Endothelial cell (in vitro differentiated cells): ENCODE data around the gene DLX3. TPM values are rescaled to one million over a fixed set of nuclear protein-coding genes. Genes with fewer than 3 reads are reported as not detected.

Experiments
- DNase-seq: peaks from one replicate; pipeline ENCODE4 v3.0.0; 2021; ENCODE audit warnings: low spot score
- H3K27ac Mint-ChIP-seq: one replicate; pipeline ENCODE4 v1.8.0; 2021; ENCODE audit warnings: mixed read lengths, inconsistent platforms; ENCODE audit not compliant: unreplicated experiment
- H3K27me3 Mint-ChIP-seq: one replicate; pipeline ENCODE4 v1.8.0; 2021; ENCODE audit warnings: mild to moderate bottlenecking, moderate library complexity, mixed read lengths, inconsistent platforms; ENCODE audit not compliant: unreplicated experiment
- H3K36me3 Mint-ChIP-seq: one replicate; pipeline ENCODE4 v1.8.0; 2021; ENCODE audit warnings: mild to moderate bottlenecking, low read depth, mixed read lengths, inconsistent platforms; ENCODE audit not compliant: unreplicated experiment
- H3K4me1 Mint-ChIP-seq: one replicate; pipeline ENCODE4 v1.8.0; 2021; ENCODE audit warnings: mild to moderate bottlenecking, mixed read lengths, inconsistent platforms; ENCODE audit not compliant: unreplicated experiment
- H3K4me3 Mint-ChIP-seq: one replicate; pipeline ENCODE4 v1.8.0; 2021; ENCODE audit warnings: mild to moderate bottlenecking, mixed read lengths, inconsistent platforms; ENCODE audit not compliant: unreplicated experiment
- H3K9me3 Mint-ChIP-seq: one replicate; pipeline ENCODE4 v1.8.0; 2021; ENCODE audit warnings: mixed read lengths, inconsistent platforms; ENCODE audit not compliant: unreplicated experiment
- CTCF ChIP-seq: fragments of 200-600 bp; sonication (generic); IDR thresholded peaks from one replicate; pipeline ENCODE4 v1.5.0; 2021; ENCODE audit warnings: antibody characterized with exemption; ENCODE audit not compliant: unreplicated experiment
- total RNA-seq: library from RNA; stranded (reverse); fragmentation: NEBNext Ultra II Directional; extraction: Animal tissue kit (Norgen Biotek cat#: 25700); gene quantifications from one replicate; pipeline ENCODE4 v1.2.1, GENCODE V29; 2021; ENCODE audit not compliant: unreplicated experiment

DLX3 gene
- total RNA-seq, 1 donor from 2014 or later = 0.13 TPM

DNA sequence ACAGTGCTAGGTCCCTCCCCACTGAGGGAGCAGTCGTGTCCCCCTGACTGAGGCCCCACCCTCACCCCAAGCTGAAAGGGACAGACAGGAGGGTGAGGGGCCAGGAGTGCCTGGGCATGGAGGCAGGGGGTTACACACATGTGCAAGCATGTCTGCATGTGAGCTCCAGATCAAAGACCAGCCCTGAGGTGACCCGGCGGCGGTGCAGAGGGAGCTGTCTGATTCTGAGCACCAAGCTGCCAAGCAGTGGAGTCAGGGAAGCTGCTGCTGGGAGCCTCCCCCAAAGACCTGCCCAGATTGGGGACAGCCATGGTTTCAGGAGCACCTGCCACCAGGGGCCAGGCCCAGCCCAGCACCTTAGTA, 5.5 kb downstream of the DLX3 start:
- H3K9me3 Mint-ChIP-seq = no peaks in the 10 kb centered on the region
- H3K4me3 Mint-ChIP-seq = no peak overlapping the region
- DNase-seq = no peak
- no peak overlapping the region for H3K27ac Mint-ChIP-seq
- H3K27me3 Mint-ChIP-seq = peaks cover 29% of the 10 kb centered on the region
- H3K4me1 Mint-ChIP-seq = peaks cover 8% of the 10 kb centered on the region
- H3K36me3 Mint-ChIP-seq = peaks cover 3% of the 10 kb centered on the region
- no peak for TF ChIP-seq CTCF

DNA sequence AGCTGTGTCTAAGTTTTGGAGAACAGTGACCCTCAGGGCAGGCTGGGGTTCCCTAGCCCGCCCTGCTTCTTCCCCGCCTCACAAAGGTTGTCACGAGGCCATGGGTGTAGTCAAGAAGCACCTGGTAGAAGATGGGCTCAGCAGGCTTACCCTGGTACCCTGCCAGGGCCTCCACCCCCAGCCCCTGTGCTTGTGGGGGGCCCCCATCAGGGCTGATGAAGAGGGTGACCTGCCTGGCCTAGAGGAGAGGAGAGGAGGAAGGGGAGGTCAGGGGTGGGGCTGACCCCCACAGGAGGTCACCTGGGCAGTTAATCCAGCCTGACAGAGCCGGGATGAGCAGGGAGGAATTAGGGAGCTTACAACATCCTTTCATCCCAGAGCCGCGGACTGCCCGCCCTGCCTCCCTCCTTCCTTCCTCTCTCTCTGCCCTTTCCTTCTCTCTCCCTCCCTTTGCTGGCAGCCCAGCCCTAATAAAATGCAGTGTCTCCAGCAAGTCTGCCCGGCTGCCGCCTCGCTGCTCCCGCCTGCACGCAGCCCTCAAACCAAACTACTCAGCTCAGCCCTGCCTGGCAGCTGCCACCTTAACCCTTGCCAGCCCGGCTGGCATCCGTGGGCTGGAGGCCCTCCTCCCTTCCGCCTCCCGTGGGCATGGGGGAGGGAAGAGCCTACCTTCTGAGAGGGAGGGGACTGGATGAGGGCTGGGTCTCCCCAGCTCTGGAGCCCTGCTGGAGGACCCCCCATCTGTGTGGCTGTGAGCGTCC, 7.2 kb downstream of the DLX3 start:
- Mint-ChIP-seq H3K4me1 (peaks cover 2% of the 10 kb centered on the region), H3K36me3 (peaks cover 3% of the 10 kb centered on the region), H3K4me3 (no peak overlapping the region), H3K9me3 (no peaks in the 10 kb centered on the region), H3K27ac (no peak overlapping the region), H3K27me3 (peaks cover 23% of the 10 kb centered on the region)
- no peak for TF ChIP-seq CTCF
- DNase-seq = no peak

DNA sequence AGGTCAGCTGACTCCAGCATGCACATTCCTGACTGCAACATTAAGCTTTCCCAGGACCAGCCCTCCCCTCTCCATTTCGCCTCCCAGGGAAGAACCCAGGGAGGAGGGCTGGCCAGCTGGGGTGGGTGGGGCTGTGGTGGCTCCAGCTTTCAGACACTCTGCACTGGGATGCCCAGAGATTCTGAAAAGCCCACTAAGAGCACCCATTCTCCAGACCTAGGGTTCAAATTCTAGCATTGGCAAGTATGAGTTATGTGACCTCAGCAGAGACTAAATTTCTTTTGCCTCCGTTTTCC, 7.8 kb downstream of the DLX3 start:
- no peak for DNase-seq
- no peak for TF ChIP-seq CTCF
- H3K4me1 Mint-ChIP-seq = peaks cover 2% of the 10 kb centered on the region

DNA sequence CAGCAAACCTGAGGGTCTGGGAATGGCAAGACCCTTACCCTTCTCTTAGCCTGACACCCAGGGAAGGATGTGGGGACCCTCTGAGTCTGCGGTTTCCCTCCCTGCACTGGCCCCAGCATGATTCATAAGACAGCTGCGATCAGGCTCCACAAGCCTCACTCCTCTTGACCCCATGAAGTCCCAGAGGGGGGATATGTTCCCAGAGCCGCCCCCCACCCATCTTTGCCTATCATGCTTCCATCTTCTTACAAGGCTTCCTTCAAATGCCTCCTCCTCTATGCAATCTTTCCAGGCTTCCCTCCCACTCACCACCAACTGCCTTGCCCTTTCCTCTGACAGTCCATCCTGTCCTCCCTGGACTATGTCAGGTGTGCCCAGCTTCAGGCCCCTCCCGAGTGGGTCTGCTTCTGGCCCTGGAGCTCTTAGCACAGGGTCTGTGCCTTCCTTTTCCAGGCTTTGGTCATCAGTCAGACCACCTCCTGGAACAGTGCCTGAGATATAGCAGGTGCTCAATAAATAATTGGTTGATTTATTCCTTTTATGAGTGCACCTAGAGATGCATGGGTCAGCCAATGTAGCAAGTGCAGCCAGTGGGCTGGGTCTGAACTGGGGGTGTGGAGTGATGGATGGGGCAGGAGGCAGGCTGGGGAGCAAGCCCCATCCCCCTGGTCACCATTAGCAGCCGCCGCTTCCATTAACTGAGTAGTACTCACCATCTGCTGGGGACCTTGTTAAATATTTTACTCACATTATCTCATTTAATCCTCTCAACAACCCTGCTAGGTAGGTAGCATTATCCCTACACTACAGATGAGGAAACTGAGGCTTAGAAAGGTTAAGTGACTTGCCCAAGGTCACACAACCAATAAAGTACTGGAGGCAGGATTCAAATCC, 8.4 kb downstream of the DLX3 start:
- no peak for TF ChIP-seq CTCF
- H3K27ac Mint-ChIP-seq = no peak overlapping the region
- DNase-seq = no peak
- peaks cover 3% of the 10 kb centered on the region for H3K36me3 Mint-ChIP-seq
- no peak overlapping the region for H3K4me3 Mint-ChIP-seq
- peaks cover 18% of the 10 kb centered on the region for H3K27me3 Mint-ChIP-seq
- no peaks in the 10 kb centered on the region for H3K9me3 Mint-ChIP-seq
- peaks cover 2% of the 10 kb centered on the region for H3K4me1 Mint-ChIP-seq

More for the DNA sequence above, 7.8 kb downstream of the DLX3 start:
- Mint-ChIP-seq H3K27me3 (peaks cover 20% of the 10 kb centered on the region), H3K9me3 (no peaks in the 10 kb centered on the region), H3K27ac (no peak overlapping the region), H3K36me3 (peaks cover 3% of the 10 kb centered on the region), H3K4me3 (no peak overlapping the region)
